Caco-2 (cell line): ENCODE data around the gene PYCR2. TPM values are rescaled to one million over a fixed set of nuclear protein-coding genes. Genes with fewer than 3 reads are reported as not detected.

Source experiments
- BruUV-seq: library from RNA; stranded (reverse); fragments of 400-500 nt; replicated peaks from 2 replicates; lab custom pipeline; 2021; lab: Mats Ljungman, UMichigan
- CTCF ChIA-PET: fragments of 300-600 bp; sonication (Branson Sonifier 250); formaldehyde crosslinking; loops from one replicate; lab custom pipeline; 2022; ENCODE audit warnings: antibody characterized with exemption; lab: Charles Lee
- POLR2A ChIA-PET: fragments of 300-600 bp; sonication (Branson Sonifier 250); formaldehyde crosslinking; loops from one replicate; lab custom pipeline; 2022; ENCODE audit warnings: antibody characterized with exemption; lab: Charles Lee
- DNase-seq, 2 experiments: peaks; one replicate each; pipeline versions ENCODE4 v3.0.0 to v3.0.0-alpha.2; 2020 to 2022
- H3K27me3 ChIP-seq: replicated peaks from 2 replicates; pipeline ENCODE4 v1.6.0; 2011; ENCODE audit warnings: low read length; ENCODE audit not compliant: control insufficient read depth, insufficient read depth
- H3K36me3 ChIP-seq: 2 replicates; pipeline ENCODE4 v1.5.1; 2011; ENCODE audit warnings: low read length; ENCODE audit not compliant: control insufficient read depth, insufficient read depth
- H3K4me1 ChIP-seq: fragments of 250-450 bp; sonication (Bioruptor Pico); 2 replicates; pipeline ENCODE4 v1.5.1; 2020; ENCODE audit warnings: mild to moderate bottlenecking
- H3K4me3 ChIP-seq: 2 replicates; pipeline ENCODE4 v1.5.1; 2011; ENCODE audit warnings: low read depth, mild to moderate bottlenecking, control low read depth, low read length
- H3K9me3 ChIP-seq: fragments of 250-450 bp; sonication (Bioruptor Pico); 2 replicates; pipeline ENCODE4 v1.5.1; 2020; ENCODE audit warnings: mild to moderate bottlenecking, moderate library complexity
- H3K27ac Mint-ChIP-seq: one replicate; pipeline ENCODE4 v1.8.0; 2022; ENCODE audit warnings: mixed read lengths; ENCODE audit not compliant: unreplicated experiment
- H3K27me3 Mint-ChIP-seq: one replicate; pipeline ENCODE4 v1.8.0; 2022; ENCODE audit warnings: mixed read lengths; ENCODE audit not compliant: insufficient read depth, unreplicated experiment
- H3K36me3 Mint-ChIP-seq: one replicate; pipeline ENCODE4 v1.8.0; 2022; ENCODE audit warnings: mild to moderate bottlenecking, mixed read lengths; ENCODE audit not compliant: insufficient read depth, unreplicated experiment
- H3K4me1 Mint-ChIP-seq: one replicate; pipeline ENCODE4 v1.8.0; 2022; ENCODE audit warnings: low read depth, mixed read lengths; ENCODE audit not compliant: unreplicated experiment
- H3K4me3 Mint-ChIP-seq: one replicate; pipeline ENCODE4 v1.8.0; 2022; ENCODE audit warnings: mild to moderate bottlenecking, moderate library complexity, mixed read lengths; ENCODE audit not compliant: unreplicated experiment
- H3K9me3 Mint-ChIP-seq: one replicate; pipeline ENCODE4 v1.8.0; 2022; ENCODE audit warnings: mixed read lengths; ENCODE audit not compliant: unreplicated experiment
- CTCF ChIP-seq, 2 experiments: fragments of 200-600 bp in 1 of 2; IDR thresholded peaks; 1 replicate in 1 of 2; 2 replicates in 1 of 2; pipeline versions ENCODE4 v1.5.1 to v1.8.0; 2011 to 2022; ENCODE audit warnings: antibody characterized with exemption in 1 of 2, control low read depth in 1 of 2, inconsistent platforms in 1 of 2, low read depth in 1 of 2, low read length in 1 of 2, mild to moderate bottlenecking in 1 of 2, moderate library complexity in 1 of 2; ENCODE audit not compliant: insufficient read depth in 1 of 2, severe bottlenecking in 1 of 2, unreplicated experiment in 1 of 2
- intact Hi-C: fragments of 100-400 bp; cut with micrococcal nuclease; formaldehyde crosslinking; loops from one replicate; pipeline ENCODE4 v1.10.0; 2022; ENCODE audit not compliant: unreplicated experiment
- total RNA-seq: library from RNA; stranded (reverse); gene quantifications from 2 replicates; pipeline ENCODE4 v1.2.3, GENCODE V29; 2022

Gene PYCR2
- total RNA-seq, 1 experiment from 2014 or later = 73.7 TPM

GRCh38 chr1:225919906-225920305 lies 4.1 kb downstream of the PYCR2 start:
- Histone ChIP-seq H3K9me3 (no peaks in the 10 kb centered on the region), H3K4me1 (no peaks in the 10 kb centered on the region), H3K36me3 (peaks cover 5% of the 10 kb centered on the region), H3K27me3 (no peaks in the 10 kb centered on the region), H3K4me3 (no peak overlapping the region)
- Mint-ChIP-seq H3K27me3 (no peaks in the 10 kb centered on the region), H3K27ac (no peak overlapping the region), H3K36me3 (peaks cover 37% of the 10 kb centered on the region), H3K4me1 (no peaks in the 10 kb centered on the region), H3K9me3 (no peaks in the 10 kb centered on the region), H3K4me3 (no peak overlapping the region)
- TF ChIP-seq CTCF (IDR thresholded peaks at IDR 0.05; ENCODE audit: insufficient read depth in 1 of 2, low read depth in 1 of 2, low read length in 1 of 2, severe bottlenecking in 1 of 2, unreplicated experiment in 1 of 2) = no peak
- ChIA-PET POLR2A (interaction anchor here (1.1 kb wide), 1 partner anchor 37 kb away, joined by 4 read pairs; the partner anchor contains the start of gene TMEM63A), CTCF (interaction anchor here (0.6 kb wide), 1 partner anchor 62 kb away, joined by 3 read pairs; no protein-coding TSS in a partner anchor)
- intact Hi-C loops = loop anchor here (5.0 kb wide), 1 partner anchor 52 kb away; no protein-coding TSS in a partner anchor
- BruUV-seq = no TSS peak
- no peak for DNase-seq

GRCh38 chr1:225918280-225918679 lies 5.8 kb downstream of the PYCR2 start:
- CTCF ChIA-PET = no interaction called here
- Mint-ChIP-seq H3K4me1 (no peaks in the 10 kb centered on the region), H3K36me3 (peaks cover 27% of the 10 kb centered on the region)

GRCh38 chr1:225917536-225917935 lies 6.5 kb downstream of the PYCR2 start:
- BruUV-seq = no TSS peak
- no peak for DNase-seq
- peaks cover 21% of the 10 kb centered on the region for H3K36me3 Mint-ChIP-seq
- H3K4me1 Mint-ChIP-seq = no peaks in the 10 kb centered on the region
- no peak for TF ChIP-seq CTCF (IDR thresholded peaks at IDR 0.05; ENCODE audit: insufficient read depth in 1 of 2, low read depth in 1 of 2, low read length in 1 of 2, severe bottlenecking in 1 of 2, unreplicated experiment in 1 of 2)
- H3K36me3 ChIP-seq = peaks cover 2% of the 10 kb centered on the region
- H3K27me3 ChIP-seq = no peaks in the 10 kb centered on the region
- H3K27me3 Mint-ChIP-seq = no peaks in the 10 kb centered on the region
- CTCF ChIA-PET = interaction anchor here (0.6 kb wide), 1 partner anchor 62 kb away, joined by 3 read pairs; no protein-coding TSS in a partner anchor
- POLR2A ChIA-PET = no interaction called here
- no peaks in the 10 kb centered on the region for H3K9me3 ChIP-seq
- H3K4me1 ChIP-seq = no peaks in the 10 kb centered on the region
- H3K9me3 Mint-ChIP-seq = no peaks in the 10 kb centered on the region
- no peak overlapping the region for H3K27ac Mint-ChIP-seq
- no peak overlapping the region for H3K4me3 ChIP-seq
- intact Hi-C loops = no loop called here
- H3K4me3 Mint-ChIP-seq = no peak overlapping the region

More at GRCh38 chr1:225918280-225918679, 5.8 kb downstream of the PYCR2 start:
- POLR2A ChIA-PET = interaction anchor here (0.5 kb wide), 1 partner anchor 23 kb away, joined by 4 read pairs; no protein-coding TSS in a partner anchor
- no peak overlapping the region for H3K27ac Mint-ChIP-seq
- no peak overlapping the region for H3K4me3 Mint-ChIP-seq
- BruUV-seq = no TSS peak
- no peaks in the 10 kb centered on the region for H3K9me3 Mint-ChIP-seq
- Histone ChIP-seq H3K36me3 (peaks cover 5% of the 10 kb centered on the region), H3K4me1 (no peaks in the 10 kb centered on the region), H3K4me3 (no peak overlapping the region), H3K27me3 (no peaks in the 10 kb centered on the region), H3K9me3 (no peaks in the 10 kb centered on the region)
- no peak for DNase-seq
- no peak for TF ChIP-seq CTCF (IDR thresholded peaks at IDR 0.05; ENCODE audit: insufficient read depth in 1 of 2, low read depth in 1 of 2, low read length in 1 of 2, severe bottlenecking in 1 of 2, unreplicated experiment in 1 of 2)
- intact Hi-C loops = no loop called here
- no peaks in the 10 kb centered on the region for H3K27me3 Mint-ChIP-seq
